NCI-H345 treated with DMSO at 0.1 percent for 48 hours (cell line): ENCODE data around the gene NTM.
"Not testable (repeated sequence)": the region's sequence is repeated elsewhere in the genome, so short reads cannot be mapped to it uniquely, and the experiment has no call there.

Experiments used
- DNase-seq: peaks from one replicate; lab custom pipeline; 2025; ENCODE audit not compliant: unreplicated experiment; lab: John Stamatoyannopoulos, UW

NTM gene

DNA sequence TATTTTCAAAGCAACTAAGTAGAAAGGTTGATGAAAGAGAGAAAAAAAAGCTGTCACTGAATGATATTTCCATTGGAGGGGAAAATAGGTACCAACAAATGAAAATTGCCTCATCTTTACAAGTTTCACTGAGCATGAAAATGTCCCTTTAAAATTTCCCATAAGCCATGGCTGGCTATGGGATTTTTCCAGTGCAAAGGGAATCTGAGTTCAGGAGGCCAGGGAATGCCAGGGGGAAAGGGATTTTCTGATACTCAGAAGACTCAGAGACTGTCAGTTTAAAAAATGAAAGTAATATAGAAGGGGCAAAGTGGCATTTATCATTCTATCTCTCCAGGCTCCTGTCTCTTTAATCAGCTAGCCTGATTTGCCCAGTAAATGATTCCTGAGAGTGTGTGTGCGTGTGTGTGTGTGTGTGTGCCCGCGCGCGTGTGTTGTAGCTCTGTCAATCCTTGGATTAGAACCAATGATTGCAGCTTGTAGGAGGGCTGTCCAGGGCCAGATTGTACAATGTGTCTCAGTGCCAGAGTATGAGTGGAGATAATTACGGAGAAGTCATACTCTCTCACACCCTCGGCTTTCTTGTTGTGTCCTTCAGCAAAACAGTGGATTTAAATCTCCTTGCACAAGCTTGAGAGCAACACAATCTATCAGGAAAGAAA is at the start of gene NTM:
Gene NTM (plus strand): TSS at position 526 of the 662 bp plus-strand sequence.
- no peak for DNase-seq

DNA sequence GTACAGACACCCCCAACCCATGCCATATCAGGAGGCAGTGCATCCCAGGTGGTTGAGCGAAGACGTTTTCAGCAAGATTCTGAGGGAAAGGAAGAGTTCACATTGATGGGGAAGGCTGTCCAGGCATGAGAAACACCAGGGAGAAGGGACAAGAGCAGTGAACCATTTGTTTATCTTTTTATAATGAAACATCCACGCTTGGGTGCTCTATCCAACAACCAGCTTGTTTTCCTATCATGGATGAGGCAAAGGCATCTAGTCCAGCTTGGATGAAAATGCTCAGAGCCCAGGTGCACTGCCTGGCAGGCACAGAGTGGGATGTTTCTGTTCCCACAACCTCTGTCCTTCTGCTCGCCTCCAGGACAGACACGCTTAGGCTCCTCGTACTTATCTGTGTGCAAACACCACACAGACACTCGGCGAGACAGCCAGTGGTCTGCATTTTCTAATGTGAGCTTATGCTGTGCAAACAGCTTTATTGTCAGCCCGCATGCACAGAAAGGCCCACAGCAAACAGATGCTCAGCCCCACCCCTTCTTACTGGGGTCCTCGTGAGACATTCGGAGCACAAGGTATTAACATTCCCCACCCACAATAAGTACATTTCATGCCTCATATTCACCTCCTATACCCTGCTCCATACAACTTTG is 45.4 kb upstream of the NTM start:
- no peak for DNase-seq

DNA sequence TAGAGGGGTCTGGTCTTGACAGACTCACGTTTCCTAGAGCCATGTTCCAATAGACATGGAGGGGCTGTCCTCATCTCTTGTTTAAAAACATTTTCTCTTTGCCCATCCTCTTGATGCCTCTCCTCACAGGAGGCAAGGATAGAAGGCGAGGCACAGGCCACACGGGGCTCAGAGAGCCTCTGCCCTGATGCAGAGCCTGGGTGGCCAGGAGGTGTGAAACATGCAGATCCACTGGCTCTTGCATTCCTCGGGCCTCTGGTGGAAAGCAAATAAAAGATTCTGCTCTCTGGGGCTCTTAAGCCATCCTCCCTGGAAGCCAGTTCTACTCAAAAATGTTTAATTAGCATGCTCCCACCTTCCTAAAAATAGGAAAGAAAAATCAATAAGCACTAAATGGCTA is 43.6 kb upstream of the NTM start:
- no peak for DNase-seq

GRCh38 chr11:131327421-131327820 is 43.0 kb upstream of the NTM start:
- no peak for DNase-seq

- no peak for DNase-seq
These were observed 41.6 kb upstream of the NTM start for GRCh38 chr11:131328843-131329242.

DNA sequence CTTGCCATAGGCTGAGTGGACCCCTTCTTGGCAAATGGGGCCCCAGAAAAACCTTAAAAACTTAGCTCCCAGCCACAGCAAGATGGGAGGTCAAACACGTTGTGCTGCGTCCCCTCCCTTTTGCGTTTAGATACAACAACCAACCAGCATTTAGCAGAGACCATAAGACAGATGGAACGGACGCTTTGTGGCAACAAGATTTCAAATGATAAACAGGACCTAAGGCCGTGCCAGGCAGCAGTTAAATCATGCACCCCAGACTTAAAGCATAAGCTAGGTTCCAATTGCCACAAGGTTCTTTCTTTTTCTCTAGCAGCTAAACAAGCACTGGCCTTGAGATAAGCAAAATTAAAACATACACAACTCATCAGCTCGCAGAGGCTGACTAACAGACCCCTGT is 39.4 kb upstream of the NTM start:
- DNase-seq, result no peak

GRCh38 chr11:131331546-131331945 is 38.9 kb upstream of the NTM start:
- no peak for DNase-seq

DNA sequence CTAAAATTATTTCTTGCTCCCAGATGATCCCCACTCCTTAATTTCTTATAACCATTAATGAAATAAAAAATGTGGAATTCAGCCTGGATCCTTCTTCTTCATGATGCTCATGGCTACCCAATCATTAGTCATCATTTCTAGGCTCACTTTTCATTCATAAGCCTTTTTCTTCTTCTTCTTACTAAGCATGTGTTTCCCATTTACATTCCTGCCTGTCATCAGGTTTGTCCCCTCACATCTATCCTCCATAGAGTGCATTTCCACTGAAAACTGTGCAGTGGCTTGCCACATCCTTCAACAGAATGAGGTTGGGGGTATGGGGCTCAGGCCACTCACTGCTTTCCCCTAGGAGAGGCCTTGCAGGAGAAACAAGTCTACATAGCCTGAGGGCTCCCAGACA is 35.8 kb upstream of the NTM start:
- DNase-seq, result no peak

DNA sequence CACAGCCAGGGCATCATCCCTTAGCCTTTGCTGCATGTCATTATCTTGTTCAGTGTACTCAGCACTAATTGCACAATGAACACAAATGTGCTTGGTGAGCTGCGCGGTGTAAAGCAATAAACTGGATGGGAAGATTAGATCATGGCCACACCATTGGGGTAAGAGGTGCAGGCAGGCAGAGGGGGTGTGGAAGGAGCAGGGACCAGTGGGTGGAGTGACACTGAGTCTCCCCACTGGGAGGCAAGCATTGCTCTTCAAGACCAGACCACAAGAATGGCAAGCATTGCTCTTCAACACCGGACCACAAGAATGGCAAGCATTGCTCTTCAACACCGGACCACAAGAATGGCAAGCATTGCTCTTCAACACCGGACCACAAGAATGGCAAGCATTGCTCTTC is 28.5 kb upstream of the NTM start:
- not testable (repeated sequence) for DNase-seq

DNA sequence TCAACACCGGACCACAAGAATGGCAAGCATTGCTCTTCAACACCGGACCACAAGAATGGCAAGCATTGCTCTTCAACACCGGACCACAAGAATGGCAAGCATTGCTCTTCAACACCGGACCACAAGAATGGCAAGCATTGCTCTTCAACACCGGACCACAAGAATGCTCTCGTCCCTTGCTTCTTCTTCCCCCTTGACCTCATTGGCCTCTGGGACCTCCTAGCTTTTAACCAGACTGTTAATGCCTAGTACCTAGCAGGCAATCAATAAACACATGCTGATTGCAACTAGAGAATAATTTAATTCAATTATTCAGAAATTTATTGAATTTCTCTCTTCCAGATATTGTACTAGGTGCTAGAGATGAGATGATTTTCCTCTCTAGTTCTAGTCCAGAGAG is 28.0 kb upstream of the NTM start:
- DNase-seq, result not testable (repeated sequence)

DNA sequence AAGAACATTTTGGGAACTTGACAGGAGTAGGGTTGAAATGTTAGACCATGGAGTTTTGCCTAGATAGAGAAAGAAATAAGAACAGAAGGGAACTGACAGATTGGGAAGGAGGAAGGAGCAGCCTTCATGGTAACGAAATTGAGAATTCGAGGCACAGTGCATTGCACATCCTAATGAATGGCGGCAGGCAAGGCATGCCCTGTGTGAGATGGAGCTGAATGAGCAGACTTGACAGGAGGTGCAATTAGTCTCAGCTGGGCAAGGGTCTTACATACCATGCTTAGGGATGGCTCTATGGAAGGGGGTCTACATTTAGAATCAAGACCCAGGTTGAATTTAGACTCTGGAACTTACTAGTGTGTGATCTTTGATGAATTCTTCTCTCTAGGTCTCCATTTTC is 25.0 kb upstream of the NTM start:
- DNase-seq, result no peak

DNA sequence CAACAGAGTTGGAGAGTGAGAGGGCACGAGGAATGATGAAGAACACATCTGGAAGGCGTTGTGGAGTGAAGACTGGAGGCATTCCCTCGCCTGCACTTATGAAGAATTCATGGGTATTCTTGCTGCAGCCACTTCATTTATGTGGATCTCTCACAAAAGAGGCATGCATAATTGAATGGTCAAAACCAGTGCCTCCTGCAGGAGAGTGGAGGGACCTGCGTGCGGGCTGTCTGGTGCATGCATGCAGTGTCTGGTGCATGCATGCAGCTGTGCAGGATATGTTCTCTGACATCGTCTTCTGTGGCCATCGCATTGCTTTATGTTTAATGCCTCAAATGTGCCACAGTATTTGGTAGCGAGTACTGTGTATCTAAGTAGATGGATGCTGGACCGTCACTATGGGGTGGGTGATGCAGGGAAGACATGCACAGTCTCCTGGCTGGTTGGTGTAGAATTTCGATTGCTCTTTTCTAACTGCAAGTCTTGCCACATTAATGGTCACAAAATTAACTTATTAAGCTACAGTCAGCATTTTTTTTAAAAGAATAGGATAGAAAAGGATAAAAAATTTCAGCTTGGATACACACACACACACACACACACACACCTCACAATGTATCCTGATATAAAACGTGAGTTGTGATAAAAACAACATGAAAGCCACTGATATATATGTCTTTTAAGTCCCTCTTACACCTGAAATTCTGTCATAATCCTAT is 20.9 kb upstream of the NTM start:
- no peak for DNase-seq

DNA sequence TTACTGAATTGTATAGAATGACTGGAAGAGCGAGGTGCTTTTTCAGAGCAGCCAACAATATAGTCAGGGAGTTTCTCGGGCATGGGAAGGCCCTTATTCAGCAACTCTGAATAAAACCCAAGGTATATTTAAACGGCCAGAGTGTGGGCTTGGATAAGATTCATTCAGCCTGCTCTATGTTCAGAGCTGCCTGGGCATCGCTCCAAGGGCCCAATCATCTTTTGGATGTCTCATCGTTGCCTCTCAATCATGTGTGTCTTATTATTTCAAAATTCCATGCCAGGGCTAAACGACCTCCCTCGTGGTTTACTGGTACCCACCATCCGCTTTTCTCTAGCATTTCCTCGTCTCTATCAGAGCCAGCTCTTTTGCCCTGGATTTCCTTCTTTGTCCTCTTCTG is 19.5 kb upstream of the NTM start:
- no peak for DNase-seq

DNA sequence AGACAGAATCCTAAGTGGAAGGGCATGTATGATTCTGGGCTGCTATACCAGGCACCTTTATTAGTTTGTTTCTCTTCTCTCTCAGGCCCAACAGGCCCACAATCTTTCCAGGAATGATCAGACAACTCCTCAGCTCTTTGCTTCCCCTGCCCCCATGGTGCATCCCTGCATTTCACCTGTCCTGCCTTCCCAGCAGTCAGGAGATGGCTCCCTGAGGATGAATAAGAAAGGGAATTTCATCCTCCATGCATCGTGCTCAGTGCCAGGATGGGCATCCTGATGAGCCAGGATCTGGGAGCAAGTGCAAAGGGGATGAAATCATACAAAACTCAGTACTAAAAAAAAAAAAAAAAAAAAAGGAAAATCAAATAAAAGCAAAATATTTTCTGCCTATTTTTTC is 18.6 kb upstream of the NTM start:
- DNase-seq, result no peak

DNA sequence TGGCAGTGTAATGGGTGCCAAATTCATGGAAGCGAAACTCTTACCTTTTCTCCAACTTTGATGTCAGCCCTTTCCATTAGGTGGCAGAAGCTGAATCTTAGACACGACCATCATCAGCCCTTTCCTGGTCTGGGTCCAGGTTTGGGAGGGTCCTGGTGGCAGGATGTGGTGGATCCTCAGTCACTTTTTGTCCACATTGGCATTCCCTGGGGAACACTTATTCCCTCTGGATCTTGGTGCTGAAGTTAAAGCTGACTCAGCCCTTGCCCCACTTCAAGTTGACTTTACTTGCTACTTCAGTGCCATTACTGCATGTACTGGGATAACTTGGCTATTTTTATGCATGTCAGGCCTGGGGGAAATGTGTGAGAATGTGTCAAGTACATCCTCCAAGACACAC is 16.6 kb upstream of the NTM start:
- DNase-seq, result no peak

DNA sequence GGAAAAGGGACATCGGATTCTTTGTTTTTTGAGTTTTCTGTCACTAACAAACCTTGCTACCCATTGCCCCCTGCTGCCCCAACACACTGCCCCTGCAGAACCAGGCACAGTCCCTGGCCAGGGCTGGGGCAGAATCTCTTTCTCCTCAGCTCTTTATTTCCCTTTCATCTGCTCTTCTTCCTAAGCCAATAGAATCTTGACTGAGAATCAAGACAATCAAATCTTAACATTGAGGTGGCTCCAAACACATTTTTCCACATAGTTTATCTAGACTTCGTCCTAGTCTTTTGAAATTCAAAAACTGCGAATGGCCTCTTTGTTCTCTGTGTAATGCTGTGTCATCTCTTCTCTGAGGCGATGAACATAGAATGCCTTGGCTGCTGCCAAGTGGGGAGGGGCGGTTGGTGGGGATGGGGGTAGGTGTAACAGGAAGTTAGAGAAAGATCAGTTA is 16.1 kb upstream of the NTM start:
- no peak for DNase-seq

DNA sequence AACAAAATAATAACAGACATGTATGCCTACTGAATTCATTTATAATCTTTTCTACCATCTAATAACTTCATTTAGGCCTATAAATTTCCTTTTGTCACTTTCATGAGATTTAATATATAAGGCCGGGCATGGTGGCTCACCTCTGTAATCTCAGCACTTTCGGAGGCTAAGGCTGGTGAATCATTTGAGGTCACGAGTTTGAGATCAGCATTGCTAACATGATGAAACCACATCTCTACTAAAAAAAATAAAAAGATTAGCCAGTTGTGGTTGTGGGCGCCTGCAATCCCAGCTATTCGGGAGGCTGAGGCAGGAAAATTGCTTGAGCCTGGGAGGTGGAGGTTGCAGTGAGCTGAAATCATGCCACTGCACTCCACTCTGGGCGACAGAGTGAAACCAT is 14.2 kb upstream of the NTM start:
- no peak for DNase-seq

DNA sequence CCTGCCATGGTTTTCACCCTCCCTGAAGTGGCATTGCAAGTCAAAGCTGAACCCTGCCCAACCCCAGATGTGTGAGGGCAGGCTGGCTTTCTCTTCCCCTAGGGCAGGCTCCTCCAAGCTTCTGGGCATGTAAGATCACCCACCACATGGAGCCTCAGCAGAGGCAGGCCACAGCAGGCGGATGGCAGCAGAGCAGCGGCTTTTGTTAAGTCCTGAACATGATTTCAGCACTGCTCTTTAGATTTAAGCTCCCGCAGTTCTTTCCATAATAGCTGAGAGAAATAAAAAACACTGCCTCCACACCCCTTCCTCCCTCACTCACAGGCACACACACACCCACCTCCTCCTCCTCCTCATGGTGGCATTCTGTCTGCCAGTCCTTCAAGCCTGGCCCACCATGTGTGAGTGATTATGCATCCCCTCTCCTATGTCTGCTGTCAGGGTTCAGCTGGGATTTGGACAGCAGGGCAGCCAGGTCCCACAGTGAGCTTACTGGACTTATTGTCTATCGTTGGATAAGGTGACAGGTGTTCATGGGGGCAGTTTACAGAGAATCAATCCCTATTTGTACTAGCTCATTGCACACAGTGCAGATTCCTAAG is 5.0 kb upstream of the NTM start:
- no peak for DNase-seq

GRCh38 chr11:131370901-131371790 is 731 bp downstream of the NTM start:
- DNase-seq, result no peak

GRCh38 chr11:131371791-131372104 is 1.3 kb downstream of the NTM start:
- no peak for DNase-seq
